ENCODE measurements around the gene SMIM44.
A peak's percentile ranks its signal among the peaks of the same experiment; 100 is the strongest.

The SMIM44 gene

DNA sequence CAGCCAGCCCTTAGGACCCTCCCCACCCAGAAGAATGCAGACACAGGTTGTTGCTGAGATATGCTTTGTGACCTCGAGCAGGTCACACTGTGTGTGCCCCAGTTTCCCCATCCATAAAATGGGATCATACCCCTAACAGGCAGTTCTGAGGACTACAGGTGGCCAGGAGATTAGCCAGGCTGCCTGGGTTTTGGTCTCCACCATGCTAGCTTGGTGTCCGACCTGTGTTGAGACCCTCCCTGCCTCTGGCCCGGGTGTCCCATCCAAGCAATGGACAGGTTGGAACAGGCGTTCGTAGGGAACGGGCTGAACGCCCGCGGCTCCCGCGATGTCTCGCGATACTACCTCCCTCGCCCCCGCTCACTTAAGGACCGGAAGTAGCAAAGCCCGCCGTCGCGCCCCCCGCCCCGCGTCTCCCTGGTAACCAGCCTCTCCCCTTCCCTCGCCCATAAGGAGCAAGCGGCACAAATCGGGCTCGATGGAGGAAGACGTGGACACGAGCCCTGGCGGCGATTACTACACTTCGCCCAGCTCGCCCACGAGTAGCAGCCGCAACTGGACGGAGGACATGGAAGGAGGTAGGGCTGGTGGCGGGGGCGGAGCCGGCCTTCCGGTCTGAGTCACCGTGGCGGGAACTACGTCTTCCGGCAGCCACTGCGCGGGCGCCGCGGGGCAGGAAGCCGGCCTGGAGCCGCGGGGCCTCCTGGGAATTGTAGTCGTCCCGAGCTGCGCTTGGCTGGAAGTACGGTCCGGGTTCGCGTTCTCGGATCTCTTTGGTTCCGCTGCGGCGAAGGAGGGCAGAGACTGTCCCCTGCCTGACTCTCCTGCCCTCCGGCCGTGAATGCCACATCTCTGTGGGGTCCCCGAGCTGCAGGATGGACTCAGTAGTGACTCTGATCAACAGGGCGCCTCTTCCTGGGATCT lies 48.3 kb downstream of the SMIM44 start:
- peak; percentile 96 for DNase-seq (ENCODE audit: low spot score)

DNA sequence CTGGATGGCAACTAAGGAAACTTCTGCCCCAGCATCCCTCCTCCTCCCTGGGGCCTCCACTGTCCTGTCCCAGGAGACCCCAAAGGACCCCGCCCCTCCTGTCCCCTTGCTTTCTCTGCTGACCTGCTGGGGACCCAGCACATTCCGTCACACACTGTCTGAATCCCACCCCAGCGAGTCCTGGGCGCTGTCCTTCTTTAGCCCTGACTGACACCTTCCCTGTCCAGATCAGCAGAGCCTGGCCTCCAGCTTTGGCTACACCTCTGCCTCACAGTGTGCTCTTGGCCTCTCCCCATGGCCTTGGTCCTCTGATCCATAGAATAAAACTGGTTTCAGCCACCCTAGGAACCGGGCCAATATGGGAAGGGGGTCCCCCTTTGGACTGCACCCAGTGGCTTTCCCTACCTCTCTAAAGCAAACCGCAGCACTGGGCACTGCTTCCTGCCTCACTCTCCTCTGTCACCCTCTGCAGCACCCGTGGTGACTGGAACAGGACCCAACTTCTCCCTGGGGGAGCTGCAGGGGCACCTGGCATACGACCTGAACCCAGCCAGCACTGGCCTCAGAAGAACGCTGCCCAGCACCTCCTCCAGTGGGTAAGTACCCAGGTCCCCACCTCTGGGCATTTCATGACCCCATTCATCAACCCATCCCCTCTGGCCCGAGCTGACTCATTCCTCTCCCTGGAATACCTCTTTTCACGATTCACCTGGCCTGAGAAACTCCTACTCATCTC lies 49.3 kb downstream of the SMIM44 start:
- no peak for DNase-seq (ENCODE audit: low spot score)

DNA sequence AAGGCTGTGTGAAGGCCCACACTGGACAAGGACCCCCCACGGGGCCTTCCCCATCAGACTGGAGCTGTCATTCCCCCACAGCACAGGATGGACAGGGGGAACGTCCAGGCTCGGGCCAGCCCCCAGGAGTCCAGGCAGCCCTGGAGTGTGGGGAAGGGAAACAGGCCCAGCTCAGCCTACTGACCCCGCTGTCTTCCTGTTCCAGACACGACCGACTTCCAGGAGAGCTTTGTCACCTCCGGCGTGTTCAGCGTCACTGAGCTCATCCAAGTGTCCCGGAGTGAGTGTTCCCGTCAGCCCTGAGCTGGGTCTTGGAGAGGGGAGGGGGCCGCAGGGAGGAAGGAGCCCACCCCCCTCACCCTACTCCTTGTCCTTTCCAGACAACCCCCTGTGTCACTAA lies 49.9 kb downstream of the SMIM44 start:
- DNase-seq (ENCODE audit: low spot score): no peak

Measured in hematopoietic multipotent progenitor cell treated with erythropoietin and hydrocortisone succinate and interleukin-3 and kit ligand, for 17 days (in vitro differentiated cells).